Neural cell (in vitro differentiated cells): ENCODE measurements around the gene UQCR11. TPM values are rescaled to one million over a fixed set of nuclear protein-coding genes. Genes with fewer than 3 reads are reported as not detected.

ENCODE experiments used
- H2AFZ ChIP-seq: fragments of 200-600, 300-800 bp; sonication (generic), shearing (Covaris generic); 2 replicates; pipeline ENCODE4 v1.6.0; 2014; ENCODE audit warnings: low read depth, mild to moderate bottlenecking, antibody characterized with exemption, low read length, moderate library complexity
- H3F3A ChIP-seq: fragments of 200-600 bp; shearing (Covaris generic); 2 replicates; pipeline ENCODE4 v1.6.1; 2016; ENCODE audit warnings: mild to moderate bottlenecking, moderate library complexity, mixed read lengths, antibody characterized with exemption, low read length; ENCODE audit not compliant: insufficient read depth, poor library complexity, severe bottlenecking
- H3K27ac ChIP-seq: fragments of 200-600, 300-800 bp; sonication (generic), shearing (Covaris generic); 2 replicates; pipeline ENCODE4 v1.5.1; 2014; ENCODE audit warnings: mild to moderate bottlenecking, low read length, moderate library complexity
- H3K27me3 ChIP-seq: fragments of 300-800, 200-600 bp; sonication (generic), shearing (Covaris generic); 2 replicates; pipeline ENCODE4 v1.6.0; 2014; ENCODE audit warnings: mild to moderate bottlenecking, low read depth, low read length, moderate library complexity; ENCODE audit not compliant: insufficient read depth
- H3K36me3 ChIP-seq: fragments of 300-800, 200-600 bp; sonication (generic), shearing (Covaris generic); 2 replicates; pipeline ENCODE4 v1.5.1; 2014; ENCODE audit warnings: mild to moderate bottlenecking, antibody characterized with exemption, low read length, moderate library complexity; ENCODE audit not compliant: insufficient read depth
- H3K4me2 ChIP-seq: fragments of 300-800, 200-600 bp; sonication (generic), shearing (Covaris generic); 2 replicates; pipeline ENCODE4 v1.6.0; 2014; ENCODE audit warnings: mild to moderate bottlenecking, low read length
- H3K4me3 ChIP-seq: fragments of 300-800, 200-600 bp; sonication (generic), shearing (Covaris generic); 2 replicates; pipeline ENCODE4 v1.5.1; 2014; ENCODE audit warnings: mild to moderate bottlenecking, low read length, moderate library complexity
- H3K79me2 ChIP-seq: fragments of 200-600 bp; shearing (Covaris generic); replicated peaks from 2 replicates; pipeline ENCODE4 v1.6.0; 2014; ENCODE audit warnings: mild to moderate bottlenecking, low read length, moderate library complexity; ENCODE audit not compliant: insufficient read depth
- H3K9ac ChIP-seq: fragments of 300-800, 200-600 bp; sonication (generic), shearing (Covaris generic); 2 replicates; pipeline ENCODE4 v1.6.1; 2016; ENCODE audit warnings: mild to moderate bottlenecking, low read length, mixed read lengths
- H3K9me2 ChIP-seq: fragments of 200-600 bp; shearing (Covaris generic); 2 replicates; pipeline ENCODE4 v1.6.1; 2016; ENCODE audit warnings: mild to moderate bottlenecking, low read length, mixed read lengths; ENCODE audit not compliant: insufficient read depth
- H3K9me3 ChIP-seq: fragments of 200-600, 300-800 bp; sonication (generic), shearing (Covaris generic); 2 replicates; pipeline ENCODE4 v1.6.1; 2016; ENCODE audit warnings: mild to moderate bottlenecking, mixed run types, low read length, moderate library complexity, mixed read lengths
- H4K20me1 ChIP-seq: fragments of 200-600 bp; shearing (Covaris generic); 2 replicates; pipeline ENCODE4 v1.6.1; 2016; ENCODE audit warnings: mild to moderate bottlenecking, mixed run types; ENCODE audit not compliant: insufficient read depth
- CTCF ChIP-seq: fragments of 450-650 bp; IDR thresholded peaks from 2 replicates; pipeline ENCODE4 v1.5.1; 2014; ENCODE audit warnings: antibody characterized with exemption, mild to moderate bottlenecking, moderate library complexity; ENCODE audit not compliant: poor library complexity, severe bottlenecking
- EP300 ChIP-seq: fragments of 450-650 bp; conservative IDR thresholded peaks from 2 replicates; pipeline ENCODE4 v1.6.1; 2014; ENCODE audit warnings: antibody characterized with exemption, mild to moderate bottlenecking, moderate library complexity; ENCODE audit not compliant: poor library complexity, severe bottlenecking
- EZH2 ChIP-seq: fragments of 200-600, 300-800 bp; shearing (Covaris generic), sonication (generic); IDR thresholded peaks from 2 replicates; pipeline ENCODE4 v1.6.1; 2014; ENCODE audit warnings: antibody characterized with exemption, low read length, borderline replicate concordance, mild to moderate bottlenecking; ENCODE audit not compliant: insufficient read depth, poor library complexity, severe bottlenecking
- MXI1 ChIP-seq: fragments of 450-650 bp; conservative IDR thresholded peaks from 2 replicates; pipeline ENCODE4 v1.6.1; 2014; ENCODE audit warnings: antibody characterized with exemption, mild to moderate bottlenecking; ENCODE audit not compliant: poor library complexity, severe bottlenecking
- POLR2AphosphoS5 ChIP-seq: IDR thresholded peaks from 2 replicates; pipeline ENCODE4 v1.6.1; 2012
- RAD21 ChIP-seq: fragments of 450-650 bp; conservative IDR thresholded peaks from 2 replicates; pipeline ENCODE4 v1.6.1; 2014; ENCODE audit warnings: antibody characterized with exemption, mild to moderate bottlenecking, moderate library complexity
- REST ChIP-seq: IDR thresholded peaks from 2 replicates; pipeline ENCODE4 v1.6.1; 2012; ENCODE audit warnings: borderline replicate concordance
- SMC3 ChIP-seq: fragments of 450-650 bp; conservative IDR thresholded peaks from 2 replicates; pipeline ENCODE4 v1.6.1; 2014; ENCODE audit warnings: antibody characterized with exemption, mild to moderate bottlenecking, moderate library complexity; ENCODE audit not compliant: poor library complexity
- TAF1 ChIP-seq: IDR thresholded peaks from 2 replicates; pipeline ENCODE4 v1.6.1; 2012; ENCODE audit warnings: low read depth
- polyA plus RNA-seq: library from polyadenylated mRNA; depleted of rRNA; stranded (reverse); fragments of >200 nt; gene quantifications from 2 replicates; pipeline ENCODE4 v1.2.3, GENCODE V29; 2014

UQCR11 gene
- polyA plus RNA-seq, 1 donor from 2014 or later: 204 TPM

DNA sequence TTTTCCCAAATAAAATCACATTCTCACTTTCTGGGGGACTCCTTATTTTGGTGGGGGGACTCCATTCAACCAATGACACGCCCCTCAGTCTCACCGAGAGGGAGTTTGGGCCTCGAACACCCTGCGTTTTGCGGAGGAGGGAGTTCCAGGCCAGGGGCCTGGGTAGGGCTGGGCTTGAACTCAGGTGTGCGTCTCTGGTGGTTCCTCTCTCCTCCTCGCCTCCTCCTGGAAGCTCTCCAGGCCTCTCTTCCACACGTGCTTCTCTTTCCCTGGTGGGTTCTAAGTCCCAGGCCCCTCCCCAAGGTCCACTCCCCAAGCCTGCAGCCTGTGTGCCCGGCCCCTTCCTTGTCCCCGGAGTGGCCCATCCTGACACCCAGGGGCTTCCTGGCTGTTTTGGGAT is 51.8 kb downstream of the UQCR11 start:
- Histone ChIP-seq H3K36me3 (peaks cover 5% of the 10 kb centered on the region), H3K4me3 (no peak overlapping the region), H3K79me2 (peaks cover 4% of the 10 kb centered on the region), H4K20me1 (peaks cover 3% of the 10 kb centered on the region), H3K27ac (no peak overlapping the region), H3K9me2 (no peaks in the 10 kb centered on the region), H2AFZ (no peak overlapping the region), H3F3A (no peaks in the 10 kb centered on the region), H3K4me2 (no peak overlapping the region), H3K27me3 (no peaks in the 10 kb centered on the region), H3K9me3 (no peaks in the 10 kb centered on the region), H3K9ac (no peak overlapping the region)
- no peak for TF ChIP-seq EP300
- no peak for TF ChIP-seq REST
- TF ChIP-seq RAD21: no peak
- TF ChIP-seq TAF1: no peak
- TF ChIP-seq SMC3: no peak
- TF ChIP-seq CTCF: no peak
- TF ChIP-seq POLR2AphosphoS5: no peak
- no peak for TF ChIP-seq MXI1
- no peak for TF ChIP-seq EZH2

GRCh38 chr19:1551068-1552040 is 53.9 kb downstream of the UQCR11 start:
- H3K9me2 ChIP-seq: no peaks in the 10 kb centered on the region

More at GRCh38 chr19:1551068-1552040, 53.9 kb downstream of the UQCR11 start:
- no peak overlapping the region for H3K4me2 ChIP-seq
- H3K27me3 ChIP-seq: no peaks in the 10 kb centered on the region
- peaks cover 4% of the 10 kb centered on the region for H3K79me2 ChIP-seq
- H3K9me3 ChIP-seq: no peaks in the 10 kb centered on the region
- TF ChIP-seq EZH2 (no peak), SMC3 (no peak), RAD21 (no peak), REST (no peak), TAF1 (no peak)
- H3K27ac ChIP-seq: no peak overlapping the region
- H2AFZ ChIP-seq: no peak overlapping the region
- H3K9ac ChIP-seq: no peak overlapping the region
- H3K36me3 ChIP-seq: no peaks in the 10 kb centered on the region
- H4K20me1 ChIP-seq: no peaks in the 10 kb centered on the region
- H3F3A ChIP-seq: no peaks in the 10 kb centered on the region
- no peak overlapping the region for H3K4me3 ChIP-seq
